Vagina (tissue), 2 donors: ENCODE data around the gene SPHK1. TPM values are rescaled to one million over a fixed set of nuclear protein-coding genes. Genes with fewer than 3 reads are reported as not detected.

ENCODE experiments used
- DNase-seq, 2 donors: peaks; one replicate each; pipeline ENCODE4 v3.0.0-alpha.2; 2017; ENCODE audit errors: extremely low spot score in 2 of 2
- H3K27ac ChIP-seq: fragments of 200-600 bp; sonication (generic); one replicate; pipeline ENCODE4 v1.5.1; 2019
- H3K27me3 ChIP-seq: fragments of 200-600 bp; sonication (generic); one replicate; pipeline ENCODE4 v1.5.1; 2019
- H3K36me3 ChIP-seq, 2 donors: fragments of 200-600 bp; sonication (generic); one replicate each; pipeline ENCODE4 v1.5.1; 2017 to 2019
- H3K4me1 ChIP-seq: fragments of 200-600 bp; sonication (generic); one replicate; pipeline ENCODE4 v1.5.1; 2019
- H3K4me3 ChIP-seq, 2 donors: fragments of 200-600 bp; sonication (generic); 1 replicate in 1 of 2; 2 replicates in 1 of 2; pipeline ENCODE4 v1.5.1; 2016 to 2019
- H3K9me3 ChIP-seq: fragments of 200-600 bp; sonication (generic); one replicate; pipeline ENCODE4 v1.5.1; 2019
- CTCF ChIP-seq, 3 experiments: fragments of 450-650 bp in 2 of 3; fragments of 200-600 bp in 1 of 3; sonication (generic) in 1 of 3; IDR thresholded peaks; one replicate each; pipeline ENCODE4 v1.5.1; 2017 to 2019; ENCODE audit warnings: antibody characterized with exemption in 3 of 3, mild to moderate bottlenecking in 2 of 3, moderate library complexity in 2 of 3
- POLR2A ChIP-seq, 2 donors: fragments of 450-650 bp; IDR thresholded peaks; one replicate each; pipeline ENCODE4 v1.6.1; 2017; ENCODE audit warnings: antibody characterized with exemption in 2 of 2, mild to moderate bottlenecking in 2 of 2, moderate library complexity in 2 of 2
- POLR2AphosphoS5 ChIP-seq, 2 donors: sonication (generic); formaldehyde crosslinking; IDR thresholded peaks; one replicate each; pipeline ENCODE4 v1.9.0; 2017; ENCODE audit warnings: antibody characterized with exemption in 2 of 2, mild to moderate bottlenecking in 2 of 2, low read depth in 1 of 2; ENCODE audit not compliant: insufficient read depth in 1 of 2
- intact Hi-C: fragments of 100-400 bp; cut with DNase I; formaldehyde crosslinking; loops from one replicate; pipeline ENCODE4 v1.15.1; 2023
- total RNA-seq: library from RNA; depleted of rRNA; stranded (reverse); fragments of >200 nt; gene quantifications from one replicate; pipeline ENCODE4 v1.2.3, GENCODE V29; 2016

Gene SPHK1
- total RNA-seq, 1 donor from 2014 or later: 11.0 TPM

- no peak for TF ChIP-seq POLR2AphosphoS5 (IDR thresholded peaks at IDR 0.05; ENCODE audit: insufficient read depth in 1 of 2, low read depth in 1 of 2)
- no peak for TF ChIP-seq CTCF (IDR thresholded peaks at IDR 0.05)
- TF ChIP-seq POLR2A (IDR thresholded peaks at IDR 0.05): no peak
- intact Hi-C loops: no loop called here
- H3K4me3 ChIP-seq: no peak overlapping the region
- no peaks in the 10 kb centered on the region for H3K27me3 ChIP-seq
- H3K27ac ChIP-seq: no peak overlapping the region
- H3K36me3 ChIP-seq: no peaks in the 10 kb centered on the region
- no peaks in the 10 kb centered on the region for H3K9me3 ChIP-seq
- DNase-seq: no peak
- H3K4me1 ChIP-seq: peaks cover 6% of the 10 kb centered on the region
Observed at GRCh38 chr17:76427501-76428231, 43.3 kb downstream of the SPHK1 start.

- Histone ChIP-seq H3K9me3 (no peaks in the 10 kb centered on the region), H3K4me1 (peaks cover 6% of the 10 kb centered on the region), H3K4me3 (no peak overlapping the region), H3K36me3 (no peaks in the 10 kb centered on the region), H3K27me3 (no peaks in the 10 kb centered on the region), H3K27ac (no peak overlapping the region)
- intact Hi-C loops: no loop called here
- TF ChIP-seq POLR2AphosphoS5 (IDR thresholded peaks at IDR 0.05; ENCODE audit: insufficient read depth in 1 of 2, low read depth in 1 of 2) (no peak), CTCF (IDR thresholded peaks at IDR 0.05) (no peak), POLR2A (IDR thresholded peaks at IDR 0.05) (no peak)
- no peak for DNase-seq
Observed at GRCh38 chr17:76428511-76428910, 44.1 kb downstream of the SPHK1 start.

GRCh38 chr17:76431509-76431908, 47.1 kb downstream of the SPHK1 start:
- H3K27ac ChIP-seq: no peak overlapping the region
- no peak for DNase-seq
- H3K4me3 ChIP-seq: no peak overlapping the region
- H3K9me3 ChIP-seq: no peaks in the 10 kb centered on the region
- no peak for TF ChIP-seq CTCF (IDR thresholded peaks at IDR 0.05)
- no peak for TF ChIP-seq POLR2A (IDR thresholded peaks at IDR 0.05)
- TF ChIP-seq POLR2AphosphoS5 (IDR thresholded peaks at IDR 0.05; ENCODE audit: insufficient read depth in 1 of 2, low read depth in 1 of 2): no peak
- no peaks in the 10 kb centered on the region for H3K36me3 ChIP-seq
- peaks cover 6% of the 10 kb centered on the region for H3K4me1 ChIP-seq
- intact Hi-C loops: no loop called here
- H3K27me3 ChIP-seq: no peaks in the 10 kb centered on the region

- Histone ChIP-seq H3K4me1 (peaks cover 6% of the 10 kb centered on the region), H3K9me3 (no peaks in the 10 kb centered on the region), H3K36me3 (no peaks in the 10 kb centered on the region), H3K27me3 (no peaks in the 10 kb centered on the region), H3K4me3 (no peak overlapping the region), H3K27ac (no peak overlapping the region)
- no peak for TF ChIP-seq POLR2A (IDR thresholded peaks at IDR 0.05)
- DNase-seq: no peak
- intact Hi-C loops: no loop called here
Observed at GRCh38 chr17:76432004-76432403, 47.6 kb downstream of the SPHK1 start.

GRCh38 chr17:76432712-76433336, 48.4 kb downstream of the SPHK1 start:
- Histone ChIP-seq H3K27me3 (no peaks in the 10 kb centered on the region), H3K4me1 (peaks cover under 1% of the 10 kb centered on the region), H3K9me3 (no peaks in the 10 kb centered on the region), H3K36me3 (no peaks in the 10 kb centered on the region), H3K4me3 (no peak overlapping the region), H3K27ac (no peak overlapping the region)
- TF ChIP-seq CTCF (IDR thresholded peaks at IDR 0.05) (no peak), POLR2A (IDR thresholded peaks at IDR 0.05) (no peak), POLR2AphosphoS5 (IDR thresholded peaks at IDR 0.05; ENCODE audit: insufficient read depth in 1 of 2, low read depth in 1 of 2) (no peak)
- no peak for DNase-seq
- intact Hi-C loops: no loop called here
